Fibroblast of lung (primary cell): ENCODE results near the gene NCR3LG1. TPM values are rescaled to one million over a fixed set of nuclear protein-coding genes. Genes with fewer than 3 reads are reported as not detected.

Source experiments
- DNase-seq, 2 donors: peaks; one replicate each; pipeline versions ENCODE4 v3.0.0 to v3.0.0-alpha.2; 2010; ENCODE audit warnings: low read depth in 2 of 2
- H2AFZ ChIP-seq: 2 replicates; pipeline ENCODE4 v1.5.1; 2012; ENCODE audit warnings: low read length, control low read depth, inconsistent platforms
- H3K27ac ChIP-seq: 2 replicates; pipeline ENCODE4 v1.5.1; 2011; ENCODE audit warnings: low read length, control low read depth; ENCODE audit not compliant: insufficient read depth
- H3K27me3 ChIP-seq: 2 replicates; pipeline ENCODE4 v1.5.1; 2011; ENCODE audit warnings: mild to moderate bottlenecking, low read length; ENCODE audit not compliant: control insufficient read depth, insufficient read depth
- H3K36me3 ChIP-seq: 2 replicates; pipeline ENCODE4 v1.5.1; 2011; ENCODE audit warnings: low read length; ENCODE audit not compliant: control insufficient read depth, insufficient read depth
- H3K4me1 ChIP-seq: 2 replicates; pipeline ENCODE4 v1.5.1; 2011; ENCODE audit warnings: low read length; ENCODE audit not compliant: control insufficient read depth, insufficient read depth; ENCODE audit errors: extremely low read depth
- H3K4me2 ChIP-seq: 2 replicates; pipeline ENCODE4 v1.5.1; 2011; ENCODE audit warnings: low read length, control low read depth; ENCODE audit not compliant: insufficient read depth; ENCODE audit errors: extremely low read depth
- H3K4me3 ChIP-seq, 4 experiments: fragments of 200-600 bp in 1 of 4; sonication (generic) in 1 of 4; replicated peaks in 1 of 4; 2 replicates each; pipeline ENCODE4 v1.5.1; 2011 to 2016; ENCODE audit warnings: low read length in 4 of 4, low read depth in 3 of 4, mild to moderate bottlenecking in 3 of 4, control low read depth in 2 of 4, inconsistent platforms in 1 of 4, mixed read lengths in 1 of 4; ENCODE audit not compliant: insufficient read depth in 1 of 4; ENCODE audit errors: control extremely low read depth in 1 of 4
- H3K79me2 ChIP-seq: 2 replicates; pipeline ENCODE4 v1.5.1; 2012; ENCODE audit warnings: mild to moderate bottlenecking, low read length, inconsistent platforms; ENCODE audit not compliant: control insufficient read depth, insufficient read depth
- H3K9ac ChIP-seq: 2 replicates; pipeline ENCODE4 v1.5.1; 2011; ENCODE audit warnings: mild to moderate bottlenecking, low read length, control low read depth; ENCODE audit not compliant: insufficient read depth
- H3K9me3 ChIP-seq: 2 replicates; pipeline ENCODE4 v1.5.1; 2012; ENCODE audit warnings: low read depth, low read length; ENCODE audit not compliant: control insufficient read depth, insufficient read depth
- H4K20me1 ChIP-seq: 2 replicates; pipeline ENCODE4 v1.5.1; 2011; ENCODE audit warnings: low read length; ENCODE audit not compliant: control insufficient read depth, insufficient read depth; ENCODE audit errors: extremely low read depth
- EZH2 ChIP-seq: IDR thresholded peaks from 2 replicates; pipeline ENCODE4 v1.5.1; 2012; ENCODE audit warnings: low read length, control low read depth, mild to moderate bottlenecking; ENCODE audit errors: missing control alignments
- polyA plus RNA-seq, 2 donors: library from polyadenylated mRNA; depleted of rRNA in 1 of 2; stranded (reverse) in 1 of 2; unstranded in 1 of 2; fragments of >200 nt; gene quantifications; 2 replicates each; pipeline ENCODE4 v1.2.1, GENCODE V29; 2011 to 2012; ENCODE audit warnings: missing spikeins in 1 of 2
- total RNA-seq: library from RNA; depleted of rRNA; stranded (reverse); fragments of >200 nt; gene quantifications from 2 replicates; pipeline ENCODE4 v1.2.1, GENCODE V29; 2014
- TF ChIP-seq, protein P1 (sequence below), 2 donors: IDR thresholded peaks in 1 of 2; conservative IDR thresholded peaks in 1 of 2; 1 replicate in 1 of 2; 2 replicates in 1 of 2; pipeline ENCODE4 v1.5.1; 2011 to 2012; ENCODE audit warnings: low read length in 2 of 2, control low read depth in 1 of 2, inconsistent platforms in 1 of 2, low read depth in 1 of 2, mild to moderate bottlenecking in 1 of 2

Gene NCR3LG1
- total and polyA plus RNA-seq, 2 donors (not counting 1 experiment from before 2014, with no cell fraction given) = 4.5 to 6.0 TPM

DNA sequence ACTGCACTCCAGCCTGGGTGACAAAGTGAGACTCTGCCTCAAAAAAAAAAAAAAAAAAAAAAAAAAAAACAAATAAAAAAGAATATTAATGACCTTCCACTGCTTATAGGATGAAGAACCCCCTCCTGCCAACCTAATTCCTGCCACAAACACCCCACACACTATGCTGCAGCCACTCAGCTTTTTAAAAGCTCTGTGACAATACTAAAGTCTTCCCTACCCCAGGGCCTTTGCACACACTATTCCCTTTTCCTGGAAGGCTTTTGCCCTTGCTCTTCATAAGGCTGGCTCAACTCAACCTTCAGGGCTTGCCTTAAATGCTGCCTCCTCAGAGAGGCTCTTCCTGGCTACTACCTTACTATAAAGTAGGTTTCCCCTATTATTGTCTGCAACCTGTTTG, 47.6 kb downstream of the NCR3LG1 start:
- no peaks in the 10 kb centered on the region for H3K9me3 ChIP-seq
- no peak for DNase-seq
- TF ChIP-seq, protein P1, sequence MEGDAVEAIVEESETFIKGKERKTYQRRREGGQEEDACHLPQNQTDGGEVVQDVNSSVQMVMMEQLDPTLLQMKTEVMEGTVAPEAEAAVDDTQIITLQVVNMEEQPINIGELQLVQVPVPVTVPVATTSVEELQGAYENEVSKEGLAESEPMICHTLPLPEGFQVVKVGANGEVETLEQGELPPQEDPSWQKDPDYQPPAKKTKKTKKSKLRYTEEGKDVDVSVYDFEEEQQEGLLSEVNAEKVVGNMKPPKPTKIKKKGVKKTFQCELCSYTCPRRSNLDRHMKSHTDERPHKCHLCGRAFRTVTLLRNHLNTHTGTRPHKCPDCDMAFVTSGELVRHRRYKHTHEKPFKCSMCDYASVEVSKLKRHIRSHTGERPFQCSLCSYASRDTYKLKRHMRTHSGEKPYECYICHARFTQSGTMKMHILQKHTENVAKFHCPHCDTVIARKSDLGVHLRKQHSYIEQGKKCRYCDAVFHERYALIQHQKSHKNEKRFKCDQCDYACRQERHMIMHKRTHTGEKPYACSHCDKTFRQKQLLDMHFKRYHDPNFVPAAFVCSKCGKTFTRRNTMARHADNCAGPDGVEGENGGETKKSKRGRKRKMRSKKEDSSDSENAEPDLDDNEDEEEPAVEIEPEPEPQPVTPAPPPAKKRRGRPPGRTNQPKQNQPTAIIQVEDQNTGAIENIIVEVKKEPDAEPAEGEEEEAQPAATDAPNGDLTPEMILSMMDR (conservative IDR thresholded peaks at IDR 0.05 in 1 of 2, IDR thresholded peaks at IDR 0.05 in 1 of 2; ENCODE audit: low read depth in 1 of 2, low read length in 2 of 2) = no peak
- no peak for TF ChIP-seq EZH2
- H3K36me3 ChIP-seq = no peaks in the 10 kb centered on the region
- H3K4me3 ChIP-seq = no peak overlapping the region
- H3K27ac ChIP-seq = no peak overlapping the region
- no peaks in the 10 kb centered on the region for H3K79me2 ChIP-seq
- no peak overlapping the region for H2AFZ ChIP-seq
- H4K20me1 ChIP-seq = no peaks in the 10 kb centered on the region
- H3K4me2 ChIP-seq = no peak overlapping the region
- H3K27me3 ChIP-seq = no peaks in the 10 kb centered on the region
- no peak overlapping the region for H3K9ac ChIP-seq
- no peaks in the 10 kb centered on the region for H3K4me1 ChIP-seq

DNA sequence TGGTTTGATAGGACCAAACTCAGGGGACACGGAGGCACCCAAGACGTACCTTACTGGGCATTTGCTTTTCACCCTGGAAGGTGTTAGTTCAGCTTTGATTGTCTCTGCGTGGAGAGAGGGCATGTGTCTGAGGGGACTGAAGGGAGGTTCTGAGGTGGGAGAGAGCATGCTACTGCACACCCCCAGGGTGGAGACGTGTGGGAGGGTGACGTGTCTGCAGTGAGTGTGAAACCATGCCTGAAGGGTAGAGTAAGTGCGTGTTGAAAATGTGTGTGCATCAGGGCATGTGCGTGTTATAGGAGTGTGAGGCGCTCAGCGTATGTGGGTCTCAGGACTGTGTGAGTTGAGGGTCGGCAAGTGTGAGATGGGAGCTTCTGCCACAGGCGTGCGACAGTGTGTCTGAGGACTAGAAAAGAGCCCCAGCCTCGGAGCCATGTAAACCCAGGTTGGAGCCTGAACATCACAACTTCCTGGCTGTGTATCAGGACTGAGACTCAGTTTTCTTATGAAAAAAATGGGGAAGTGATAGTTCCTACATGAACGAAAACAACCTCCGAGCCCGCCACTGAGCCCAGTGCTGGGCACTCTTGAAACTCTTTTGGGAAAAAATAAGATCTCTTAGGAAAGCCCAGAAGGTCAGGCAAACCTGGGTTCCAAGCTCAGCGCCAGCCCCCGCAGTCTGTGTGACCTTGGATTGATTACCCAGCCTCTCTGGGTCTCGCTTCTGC, 48.6 kb downstream of the NCR3LG1 start:
- no peak overlapping the region for H3K9ac ChIP-seq
- no peak overlapping the region for H3K27ac ChIP-seq
- H2AFZ ChIP-seq = no peak overlapping the region
- no peaks in the 10 kb centered on the region for H3K9me3 ChIP-seq
- H3K4me2 ChIP-seq = no peak overlapping the region
- no peaks in the 10 kb centered on the region for H4K20me1 ChIP-seq
- DNase-seq = no peak
- H3K4me1 ChIP-seq = no peaks in the 10 kb centered on the region
- H3K27me3 ChIP-seq = no peaks in the 10 kb centered on the region
- H3K79me2 ChIP-seq = no peaks in the 10 kb centered on the region
- no peak overlapping the region for H3K4me3 ChIP-seq
- TF ChIP-seq, protein P1 (conservative IDR thresholded peaks at IDR 0.05 in 1 of 2, IDR thresholded peaks at IDR 0.05 in 1 of 2; ENCODE audit: low read depth in 1 of 2, low read length in 2 of 2) = no peak
- TF ChIP-seq EZH2 = no peak
- no peaks in the 10 kb centered on the region for H3K36me3 ChIP-seq

DNA sequence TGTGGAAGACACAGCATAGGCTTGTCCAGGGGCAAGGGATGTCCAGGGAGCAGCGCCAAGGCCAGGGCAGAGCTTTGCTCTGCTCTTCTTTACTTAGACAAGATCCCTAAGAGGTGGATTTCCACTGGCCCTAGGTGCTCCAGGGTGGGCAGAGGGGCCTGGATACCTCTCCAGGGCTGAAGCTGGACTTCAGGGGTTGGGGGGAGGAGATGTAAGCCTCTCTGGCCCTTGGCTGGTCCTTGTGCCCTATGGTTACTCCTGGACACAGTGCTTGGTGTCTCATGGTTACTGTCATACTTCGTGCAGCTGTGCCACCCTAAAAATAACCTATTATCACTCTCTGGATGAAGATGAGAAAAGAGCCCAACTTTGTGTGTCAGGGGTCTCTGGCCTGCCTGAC, 49.7 kb downstream of the NCR3LG1 start:
- TF ChIP-seq, protein P1 (conservative IDR thresholded peaks at IDR 0.05 in 1 of 2, IDR thresholded peaks at IDR 0.05 in 1 of 2; ENCODE audit: low read depth in 1 of 2, low read length in 2 of 2) = no peak
- TF ChIP-seq EZH2 = no peak
- H3K9ac ChIP-seq = no peak overlapping the region
- H3K27me3 ChIP-seq = no peaks in the 10 kb centered on the region
- no peak overlapping the region for H2AFZ ChIP-seq
- H3K9me3 ChIP-seq = no peaks in the 10 kb centered on the region
- no peak overlapping the region for H3K4me2 ChIP-seq
- H3K4me1 ChIP-seq = no peaks in the 10 kb centered on the region
- H3K36me3 ChIP-seq = no peaks in the 10 kb centered on the region
- H3K27ac ChIP-seq = no peak overlapping the region
- no peaks in the 10 kb centered on the region for H4K20me1 ChIP-seq
- no peak for DNase-seq
- H3K79me2 ChIP-seq = no peaks in the 10 kb centered on the region
- no peak overlapping the region for H3K4me3 ChIP-seq
